Uterus (tissue), 2 donors: ENCODE data around the gene RAI1.

Experiments used
- POLR2A ChIP-seq, 2 donors: fragments of 450-650 bp; IDR thresholded peaks; one replicate each; pipeline ENCODE4 v1.6.1; 2016; ENCODE audit warnings: antibody characterized with exemption in 2 of 2, mild to moderate bottlenecking in 1 of 2, moderate library complexity in 1 of 2
- TF ChIP-seq, protein P1 (sequence below), 4 experiments: fragments of 200-600 bp in 2 of 4; fragments of 450-650 bp in 2 of 4; sonication (generic) in 2 of 4; IDR thresholded peaks; one replicate each; pipeline ENCODE4 v1.5.1; 2016 to 2019; ENCODE audit warnings: antibody characterized with exemption in 4 of 4, mild to moderate bottlenecking in 2 of 4, moderate library complexity in 1 of 4

DNA sequence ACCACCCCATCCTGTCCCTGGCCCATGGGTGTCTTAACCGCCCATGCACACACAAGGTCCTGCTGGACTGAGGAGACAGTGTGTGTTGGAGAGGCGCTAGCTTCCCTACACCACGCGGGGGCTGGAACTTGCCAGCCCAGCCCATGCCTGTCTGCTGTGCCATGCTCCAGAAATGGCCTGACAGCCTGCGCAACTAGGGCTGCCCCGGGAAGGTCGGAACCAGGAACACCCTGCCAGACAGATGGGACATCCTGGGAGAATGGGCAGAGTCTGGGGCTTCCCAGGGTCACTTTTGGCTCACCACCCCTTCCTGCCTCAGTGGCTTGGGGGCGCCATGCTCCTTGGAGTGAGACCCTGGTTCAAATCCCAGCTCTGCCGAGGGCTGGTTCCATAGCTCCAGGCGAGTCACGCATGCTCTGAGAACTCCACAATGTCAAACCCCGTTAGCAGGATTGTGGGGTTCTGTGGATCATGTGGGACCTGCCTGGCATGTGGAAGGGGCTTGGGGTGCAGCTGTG lies 119.3 kb downstream of the RAI1 start:
- no peak for TF ChIP-seq POLR2A (IDR thresholded peaks at IDR 0.05)
- TF ChIP-seq, protein P1, sequence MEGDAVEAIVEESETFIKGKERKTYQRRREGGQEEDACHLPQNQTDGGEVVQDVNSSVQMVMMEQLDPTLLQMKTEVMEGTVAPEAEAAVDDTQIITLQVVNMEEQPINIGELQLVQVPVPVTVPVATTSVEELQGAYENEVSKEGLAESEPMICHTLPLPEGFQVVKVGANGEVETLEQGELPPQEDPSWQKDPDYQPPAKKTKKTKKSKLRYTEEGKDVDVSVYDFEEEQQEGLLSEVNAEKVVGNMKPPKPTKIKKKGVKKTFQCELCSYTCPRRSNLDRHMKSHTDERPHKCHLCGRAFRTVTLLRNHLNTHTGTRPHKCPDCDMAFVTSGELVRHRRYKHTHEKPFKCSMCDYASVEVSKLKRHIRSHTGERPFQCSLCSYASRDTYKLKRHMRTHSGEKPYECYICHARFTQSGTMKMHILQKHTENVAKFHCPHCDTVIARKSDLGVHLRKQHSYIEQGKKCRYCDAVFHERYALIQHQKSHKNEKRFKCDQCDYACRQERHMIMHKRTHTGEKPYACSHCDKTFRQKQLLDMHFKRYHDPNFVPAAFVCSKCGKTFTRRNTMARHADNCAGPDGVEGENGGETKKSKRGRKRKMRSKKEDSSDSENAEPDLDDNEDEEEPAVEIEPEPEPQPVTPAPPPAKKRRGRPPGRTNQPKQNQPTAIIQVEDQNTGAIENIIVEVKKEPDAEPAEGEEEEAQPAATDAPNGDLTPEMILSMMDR (IDR thresholded peaks at IDR 0.05) = no peak
